GM19351 (cell line): ENCODE data around the gene PPM1G.

Source experiments
- ATAC-seq: cut with Tn5 transposase; IDR thresholded peaks from one replicate; pipeline ENCODE4 v1.9.1; 2021; ENCODE audit warnings: mild to moderate bottlenecking, moderate library complexity; ENCODE audit not compliant: unreplicated experiment

The PPM1G gene

DNA sequence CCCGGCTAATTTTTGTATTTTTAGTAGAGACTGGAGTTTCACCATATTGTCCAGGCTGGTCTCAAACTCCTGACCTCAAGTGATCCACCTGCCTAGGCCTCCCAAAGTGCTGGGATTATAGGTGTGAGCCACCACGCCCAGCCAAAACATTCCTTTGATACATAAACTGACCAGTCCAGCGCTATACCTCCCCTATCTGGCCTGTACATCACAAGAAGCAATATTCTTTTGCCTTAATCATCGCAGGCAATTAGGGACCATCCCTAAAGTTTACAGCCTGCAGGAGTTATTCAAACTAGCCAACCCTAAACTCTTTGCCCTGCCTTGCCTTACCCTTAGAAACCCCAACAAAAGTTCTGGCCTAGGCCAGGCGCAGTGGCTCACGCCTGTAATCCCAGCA lies 6.8 kb upstream of the PPM1G start:
- no peak for ATAC-seq

DNA sequence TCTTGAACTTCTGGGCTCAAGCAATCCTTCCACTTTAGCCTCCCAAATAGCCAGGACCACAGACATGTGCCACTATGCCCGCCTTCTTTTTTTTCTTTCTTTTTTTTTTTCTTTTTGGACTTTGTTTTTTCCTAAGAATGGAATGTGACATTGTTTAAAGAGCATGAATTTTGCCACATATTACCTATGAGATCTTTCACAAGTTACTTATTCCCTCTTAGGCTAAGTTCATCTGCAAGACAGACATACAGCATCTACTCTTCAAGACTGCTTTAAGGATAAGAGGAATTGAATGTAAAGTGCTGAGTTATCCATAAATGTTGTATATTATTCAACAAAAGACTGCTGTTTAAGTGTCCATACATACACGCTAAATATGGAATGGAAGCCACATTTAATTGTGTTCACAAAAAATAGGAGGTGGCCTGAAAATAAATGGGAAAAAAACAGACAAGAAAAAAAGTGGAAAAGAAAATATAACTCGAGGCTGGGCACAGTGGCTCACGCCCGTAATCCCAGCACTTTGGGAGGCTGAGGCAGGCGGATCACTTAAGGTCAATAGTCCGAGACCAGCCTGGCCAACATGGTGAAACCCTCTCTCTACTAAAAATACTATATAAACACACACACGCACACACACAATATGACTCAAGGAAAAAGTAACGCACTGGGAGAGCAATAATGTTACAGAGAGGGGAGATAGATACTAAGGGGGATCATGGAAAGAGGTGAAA lies 3.2 kb upstream of the PPM1G start:
- ATAC-seq: no peak

DNA sequence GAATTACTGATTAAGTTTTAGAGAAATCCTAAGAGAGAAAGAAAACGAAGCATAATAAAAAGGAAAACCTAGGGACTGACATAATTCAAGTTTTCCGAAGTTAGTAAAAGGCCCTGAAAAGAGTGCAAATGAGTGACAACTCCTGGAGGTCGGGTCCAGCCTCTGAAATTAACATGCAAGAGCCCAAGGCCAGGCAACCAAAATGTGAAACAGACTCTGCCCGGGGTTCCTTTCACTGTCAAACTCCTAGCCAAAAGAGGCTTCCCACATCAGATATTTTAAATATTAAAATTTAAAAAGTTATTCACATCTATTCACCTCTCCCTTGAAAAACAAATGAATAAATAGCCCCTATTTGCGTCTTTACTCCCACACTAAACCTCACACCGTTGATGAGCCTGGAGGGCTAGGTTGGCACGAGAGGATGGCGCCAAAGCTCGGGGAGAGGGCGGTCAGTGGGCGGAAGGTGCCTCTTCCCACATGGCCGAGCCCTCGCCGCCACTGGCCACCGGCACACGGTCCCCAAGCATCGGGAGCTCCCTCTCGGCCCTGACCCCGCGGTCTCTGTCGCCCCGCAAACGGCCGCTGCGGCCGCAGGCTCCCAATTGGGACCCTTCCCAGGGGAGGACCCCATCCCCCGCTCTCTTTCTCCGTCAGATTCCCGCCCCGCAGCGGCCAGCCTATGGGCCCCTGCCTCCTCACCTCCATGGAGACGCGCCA lies 630 bp downstream of the PPM1G start:
- peak; percentile 30 for ATAC-seq

DNA sequence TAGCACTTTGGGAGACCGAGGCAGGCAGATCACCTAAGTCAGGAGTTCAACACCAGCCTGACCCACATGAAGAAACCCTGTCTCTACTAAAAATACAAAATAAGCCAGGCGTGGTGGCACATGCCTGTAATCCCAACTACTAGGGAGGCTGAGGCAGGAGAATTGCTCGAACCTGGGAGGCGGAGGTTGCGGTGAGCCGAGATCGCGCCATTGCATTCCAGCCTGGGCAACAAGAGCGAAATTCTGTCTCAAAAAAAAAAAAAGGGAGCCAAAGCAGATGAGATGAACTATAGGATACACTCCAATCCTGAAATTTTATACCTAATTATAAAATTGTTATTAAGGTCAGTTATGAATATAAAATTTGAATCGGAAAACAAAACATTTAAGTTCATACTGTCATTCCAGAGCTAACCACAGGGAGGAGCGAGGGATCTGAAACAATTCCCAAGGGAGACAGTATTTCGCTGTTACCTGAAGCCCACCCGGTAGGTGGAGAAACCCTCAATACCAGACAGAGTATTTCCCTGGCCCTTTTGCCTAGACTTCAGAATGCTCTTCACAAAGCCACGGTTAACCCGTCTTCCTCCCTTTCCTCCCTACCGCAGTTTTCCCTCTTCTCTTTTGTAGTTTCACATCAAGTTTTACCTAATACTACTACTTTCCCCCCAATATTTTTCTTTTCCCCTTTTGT lies 1.4 kb downstream of the PPM1G start:
- ATAC-seq: no peak

DNA sequence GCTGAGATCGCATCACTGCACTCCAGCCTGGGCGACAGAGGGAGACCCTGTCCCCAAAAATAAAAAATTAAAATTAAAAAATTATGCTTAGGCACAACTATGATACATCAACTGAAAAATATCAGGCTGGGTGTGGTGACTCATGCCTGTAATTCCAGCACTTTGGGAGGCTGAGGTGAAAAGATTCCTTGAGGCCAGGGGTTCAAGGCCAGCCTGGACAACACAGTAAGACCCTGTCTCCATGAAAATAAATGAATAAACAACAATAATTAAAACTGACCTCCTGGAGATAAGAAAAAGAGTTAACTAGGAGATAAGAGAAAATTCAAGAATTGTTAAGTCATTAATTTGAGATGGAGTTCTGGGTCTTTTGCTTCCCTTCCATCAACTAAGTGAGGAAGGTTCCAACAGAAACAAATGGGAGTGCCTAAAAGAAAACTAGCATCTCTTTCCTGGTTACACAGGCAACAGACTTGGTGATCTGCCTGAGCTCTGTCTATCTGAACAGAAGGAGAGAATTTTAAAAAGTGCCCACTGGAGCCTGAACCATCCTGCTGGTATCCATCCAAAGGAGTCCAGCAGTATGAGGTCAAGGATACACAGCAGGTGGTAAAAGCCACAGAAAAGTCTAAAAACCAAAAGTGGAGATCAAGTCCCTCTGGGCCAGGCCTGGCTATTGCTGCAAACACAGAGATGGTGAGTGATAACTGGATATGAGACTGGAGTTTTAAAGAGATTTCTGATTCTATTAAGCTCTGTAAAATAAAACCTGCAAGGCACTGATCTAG lies 8.8 kb downstream of the PPM1G start:
- ATAC-seq: no peak

DNA sequence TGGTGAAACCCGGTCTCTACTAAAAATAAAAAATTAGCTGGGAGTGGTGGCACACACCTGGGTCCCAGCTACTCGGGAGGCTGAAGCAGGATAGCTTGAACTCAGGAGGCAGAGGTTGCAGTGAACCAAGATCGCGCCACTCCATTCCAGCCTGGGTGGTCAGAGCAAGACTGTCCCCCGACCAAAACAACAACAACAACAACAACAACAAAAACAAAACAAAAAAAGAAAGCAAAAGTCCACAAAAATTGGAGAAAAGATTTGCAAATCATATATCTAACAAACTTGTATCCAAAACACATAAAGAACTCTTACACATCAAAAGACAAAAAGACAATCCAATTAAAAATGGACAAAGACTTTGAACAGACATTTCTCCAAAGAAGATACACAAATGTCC lies 10.4 kb downstream of the PPM1G start:
- ATAC-seq: no peak

DNA sequence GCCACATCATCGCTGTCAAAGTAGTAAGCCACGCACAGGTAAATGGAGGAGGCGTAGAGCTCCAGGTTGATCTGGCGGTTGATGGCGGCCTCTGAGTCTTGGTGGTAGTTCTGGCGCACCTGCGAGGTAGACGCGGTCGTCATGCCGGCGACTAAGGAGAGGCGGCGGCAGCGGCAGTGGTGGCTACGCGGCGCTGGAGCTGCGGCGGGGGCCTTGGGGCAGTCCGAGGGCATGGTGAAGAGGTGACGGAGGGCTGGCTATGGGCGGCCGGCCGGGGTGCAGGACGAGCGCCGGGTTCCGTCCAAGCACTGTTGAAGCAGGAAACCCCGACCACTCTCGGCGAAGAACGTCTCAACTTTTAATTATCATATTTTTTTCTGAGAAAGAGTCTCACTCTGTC lies 16.2 kb downstream of the PPM1G start:
- ATAC-seq: no peak

DNA sequence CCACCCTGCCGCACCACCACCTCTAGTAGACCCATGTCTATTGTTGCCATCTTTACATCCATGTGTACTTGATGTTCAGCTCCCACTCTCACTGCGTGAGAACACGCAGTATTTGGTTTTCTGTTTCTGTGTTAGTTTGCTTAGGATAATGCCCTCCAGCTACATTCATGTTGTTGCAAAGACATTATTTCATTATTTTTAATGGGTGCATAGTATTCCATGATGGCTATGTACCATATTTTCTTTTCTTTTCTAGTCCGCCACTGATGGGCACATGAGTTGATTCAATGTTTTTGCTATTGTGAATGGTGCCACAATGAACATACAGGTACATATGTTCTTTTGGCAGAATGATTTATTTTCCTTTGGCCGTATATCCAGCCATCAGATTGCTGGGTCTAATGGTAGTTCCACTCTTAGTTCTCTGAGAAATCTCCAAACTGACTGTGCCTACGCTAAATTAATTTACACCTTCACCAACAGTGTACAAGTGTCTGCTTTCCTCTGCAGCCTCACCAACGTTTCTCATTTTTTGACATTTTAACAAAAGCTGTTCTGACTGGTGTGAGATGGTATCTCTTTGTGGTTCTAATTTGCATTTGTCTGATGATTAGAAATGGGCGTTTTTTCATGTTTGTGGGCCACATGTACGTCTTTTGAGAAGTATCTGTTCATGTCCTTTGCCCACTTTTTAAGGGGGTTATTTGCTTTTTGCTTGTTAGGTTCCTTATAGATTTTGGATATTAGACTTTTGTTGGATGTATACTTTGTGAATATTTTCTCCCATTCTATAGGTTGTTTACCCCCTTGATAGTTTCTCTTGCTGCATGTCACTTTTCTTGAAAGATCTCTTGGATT lies 18.3 kb downstream of the PPM1G start:
- no peak for ATAC-seq

DNA sequence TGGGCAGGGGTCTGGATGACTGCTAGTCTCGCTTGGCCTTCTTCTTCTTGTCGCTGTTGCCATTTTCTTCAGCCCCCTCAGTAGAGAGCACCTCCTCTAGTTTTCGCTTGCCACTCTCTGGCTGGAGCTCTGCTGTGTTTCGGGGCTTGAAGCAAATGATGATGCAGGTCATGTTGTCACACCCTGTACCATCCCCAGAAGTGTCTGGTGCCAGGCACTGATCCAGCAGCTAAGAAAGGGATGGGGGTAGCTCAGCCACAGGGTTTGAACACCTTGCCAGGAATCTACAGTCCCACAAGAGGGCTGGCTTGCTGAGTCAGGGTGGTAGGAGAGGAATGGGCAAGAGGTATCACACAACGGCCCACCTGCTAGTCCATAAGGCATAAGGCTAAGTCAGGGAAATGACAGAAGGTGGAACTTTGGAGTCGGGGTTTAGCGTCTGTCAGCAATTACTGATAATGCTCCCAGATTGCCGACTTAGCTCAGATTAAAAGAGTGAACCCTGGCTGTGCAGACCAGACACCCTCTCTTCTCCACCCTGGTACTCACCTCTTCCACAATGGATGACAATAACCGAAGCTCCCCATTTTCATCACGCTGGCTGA lies 27.7 kb downstream of the PPM1G start:
- ATAC-seq: no peak

DNA sequence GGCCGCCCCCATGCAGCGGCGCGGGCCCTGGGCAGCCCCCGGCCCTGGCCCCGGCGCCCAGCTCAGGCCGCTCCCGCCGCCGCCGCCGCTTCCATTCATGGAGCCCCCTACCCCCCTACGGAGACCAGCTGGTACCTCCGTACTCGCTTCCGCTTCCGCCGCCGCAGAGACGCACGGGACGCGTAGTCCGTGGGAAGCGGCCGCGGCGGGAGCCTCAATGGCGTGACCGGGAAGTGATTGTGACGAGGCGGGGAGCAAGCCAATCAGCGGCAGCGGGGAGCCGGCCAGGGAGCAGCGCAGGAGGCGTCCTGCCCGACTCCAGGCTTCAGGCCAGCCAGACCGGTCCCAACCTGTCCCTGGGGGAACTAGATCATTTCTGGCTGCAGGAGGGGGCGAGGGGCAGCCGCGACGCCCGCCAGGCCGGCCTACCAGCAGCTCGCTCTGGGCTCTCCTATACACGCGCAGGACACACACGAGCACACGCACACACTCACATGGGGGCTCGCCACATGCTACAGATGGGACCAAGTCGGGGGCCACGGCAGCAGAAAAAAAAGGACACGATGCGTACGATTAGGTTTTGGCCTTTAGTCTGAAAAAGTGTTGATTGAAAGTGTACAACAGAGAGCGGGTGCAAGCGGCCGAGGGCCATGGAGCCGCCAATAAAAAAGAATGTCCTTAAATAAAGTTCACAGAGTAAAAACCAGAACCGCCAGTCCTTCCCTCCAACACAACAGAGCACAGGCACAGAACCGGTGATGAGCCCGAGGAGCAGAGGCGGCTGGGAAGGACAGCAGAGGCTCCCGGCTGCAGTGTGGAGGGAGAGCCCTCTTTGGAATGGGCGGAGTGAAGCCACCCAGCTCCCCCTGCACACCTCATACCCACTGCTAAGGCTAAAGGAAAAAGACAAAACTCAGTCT lies 28.5 kb downstream of the PPM1G start, which contains the start of gene ZNF513:
Gene ZNF513, minus strand, starts transcription at position 109 of the 920 bp plus-strand sequence. CDS start 208 bp downstream, outside the sequence.
- ATAC-seq: peak; percentile 87

DNA sequence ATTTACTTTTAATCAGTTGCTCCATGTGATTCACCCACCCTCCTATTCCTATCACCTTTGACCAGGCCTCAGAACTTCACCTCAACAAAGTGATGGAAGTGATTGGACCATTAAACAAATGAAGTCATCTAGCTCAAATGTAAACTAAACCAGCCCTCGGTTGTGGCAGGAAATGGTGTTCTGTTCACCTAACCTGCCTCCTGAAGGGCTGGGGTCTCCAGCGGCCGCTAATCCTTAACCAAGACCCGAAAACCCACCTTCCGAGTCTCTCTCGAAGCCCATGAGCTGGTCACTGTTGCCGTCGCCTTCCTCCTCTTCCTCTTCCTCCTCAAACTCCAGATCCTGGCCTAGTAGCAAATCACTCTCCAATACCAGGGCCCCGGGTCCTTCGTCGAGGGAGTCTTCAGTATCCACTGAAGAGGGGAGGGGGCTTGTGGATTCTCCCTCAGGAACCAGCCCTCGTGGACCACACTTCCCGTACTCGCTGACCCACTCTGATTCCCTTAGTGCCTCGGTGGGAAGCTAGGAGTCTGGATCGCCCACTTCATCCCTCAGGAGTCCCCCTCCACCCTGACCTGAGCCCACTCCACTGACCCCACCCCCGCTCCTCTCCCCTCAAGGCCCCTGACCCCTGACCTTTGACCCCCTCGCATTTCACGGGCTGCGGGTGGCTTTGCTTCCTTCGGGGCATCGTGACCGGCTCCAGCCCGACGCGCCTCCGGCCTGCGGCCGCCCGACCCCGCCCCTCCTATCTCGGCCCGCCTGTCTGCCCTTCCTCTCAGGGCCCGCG lies 29.4 kb downstream of the PPM1G start:
- ATAC-seq: peak; percentile 40

DNA sequence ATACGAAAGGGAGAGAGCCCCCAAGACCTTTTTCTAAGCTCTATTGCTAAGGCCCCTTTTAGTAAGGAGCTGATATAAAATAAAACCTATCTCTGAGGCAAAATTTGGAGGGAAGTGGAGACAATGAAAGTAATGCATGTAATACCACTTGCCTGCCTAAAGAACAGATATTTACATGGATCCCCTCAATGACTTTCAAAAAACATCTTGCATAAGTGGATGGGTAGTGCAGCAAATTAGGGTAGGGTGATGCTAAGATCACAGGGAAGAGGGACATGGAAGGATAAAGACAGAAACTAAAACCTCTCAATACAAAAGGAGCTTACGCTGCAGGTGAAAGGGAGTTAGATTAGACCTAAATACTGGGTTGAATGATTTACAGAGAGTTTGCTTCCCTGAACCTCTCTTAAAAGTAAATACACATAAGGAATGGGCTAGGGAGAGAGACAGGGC lies 30.0 kb downstream of the PPM1G start:
- ATAC-seq: no peak

DNA sequence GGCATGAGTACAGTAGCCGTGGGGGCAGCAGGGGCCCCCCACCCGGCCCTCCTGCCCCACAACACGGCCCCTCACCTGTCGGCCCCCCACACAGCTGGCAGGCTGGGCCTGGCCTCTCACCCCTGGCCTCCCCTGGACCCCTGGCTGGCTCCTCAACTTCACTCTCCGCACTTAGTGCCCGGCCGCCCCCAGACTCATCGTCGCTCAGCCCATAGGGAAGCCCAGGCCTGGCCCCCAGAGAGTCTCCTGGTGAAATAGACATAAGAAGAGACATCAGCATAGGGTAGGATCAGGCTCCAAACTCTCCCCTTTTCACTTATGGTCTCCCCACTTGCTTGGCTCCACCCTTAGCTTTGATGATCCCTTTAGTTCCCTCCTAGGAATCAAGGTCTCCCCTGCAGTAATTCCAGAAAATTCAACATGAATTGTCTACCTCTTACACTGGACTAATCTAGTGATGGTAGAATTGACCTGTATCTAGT lies 30.5 kb downstream of the PPM1G start:
- ATAC-seq: no peak

DNA sequence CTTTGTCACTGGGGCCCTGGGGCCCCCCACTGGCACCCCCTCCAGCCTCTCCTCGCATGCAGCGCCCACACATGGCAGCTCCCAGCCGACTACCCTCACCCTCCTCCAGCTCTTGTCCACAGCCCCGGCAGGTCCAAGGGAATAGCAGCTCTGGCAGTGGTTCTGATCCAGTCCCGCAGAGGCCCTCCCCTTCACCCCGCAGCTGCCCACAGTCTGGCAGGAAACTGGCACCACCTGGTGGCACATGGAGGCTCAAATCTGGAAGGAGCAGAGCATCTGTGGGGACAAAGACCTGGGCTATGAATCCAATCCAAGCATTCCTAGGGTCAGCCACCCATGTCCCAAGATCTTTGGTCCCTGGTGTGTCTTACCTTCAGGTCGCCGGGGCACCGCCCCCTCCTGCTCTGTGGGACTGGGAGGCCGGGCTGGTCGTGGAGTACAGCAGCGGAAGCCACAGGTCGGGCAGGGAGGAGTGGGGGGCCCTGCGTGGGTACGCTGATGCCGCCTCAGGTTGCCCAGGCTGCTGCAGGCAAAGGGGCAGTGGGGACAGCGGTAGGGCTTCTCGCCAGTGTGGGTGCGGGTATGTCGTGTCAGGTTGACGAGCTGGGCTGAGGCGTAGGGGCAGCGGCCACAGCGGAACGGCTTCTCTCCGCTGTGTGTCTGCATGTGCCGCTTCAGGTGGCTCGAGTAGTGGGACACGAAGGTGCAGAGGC lies 31.1 kb downstream of the PPM1G start:
- ATAC-seq: no peak

DNA sequence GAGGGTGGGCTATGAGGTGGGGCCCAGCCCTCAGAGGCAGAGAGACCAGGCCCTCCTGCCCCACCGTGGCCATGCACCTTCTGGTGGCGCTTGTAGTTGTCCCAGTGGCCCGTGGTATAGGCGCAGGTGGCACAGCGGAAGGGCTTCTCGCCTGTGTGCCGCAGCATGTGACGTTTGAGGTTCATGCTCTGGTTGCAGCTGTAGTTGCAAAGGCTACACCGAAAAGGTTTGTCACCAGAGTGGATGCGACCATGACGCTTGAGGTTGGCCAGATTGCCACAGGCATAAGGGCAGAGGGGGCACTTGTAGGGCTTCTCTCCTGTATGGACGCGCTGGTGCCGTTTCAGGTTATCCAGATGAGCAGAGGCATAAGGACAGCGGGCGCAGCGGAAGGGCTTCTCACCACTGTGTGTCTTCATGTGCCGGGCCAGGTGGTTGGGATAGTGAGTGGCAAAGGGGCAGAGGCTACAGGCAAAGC lies 31.7 kb downstream of the PPM1G start:
- ATAC-seq: no peak

DNA sequence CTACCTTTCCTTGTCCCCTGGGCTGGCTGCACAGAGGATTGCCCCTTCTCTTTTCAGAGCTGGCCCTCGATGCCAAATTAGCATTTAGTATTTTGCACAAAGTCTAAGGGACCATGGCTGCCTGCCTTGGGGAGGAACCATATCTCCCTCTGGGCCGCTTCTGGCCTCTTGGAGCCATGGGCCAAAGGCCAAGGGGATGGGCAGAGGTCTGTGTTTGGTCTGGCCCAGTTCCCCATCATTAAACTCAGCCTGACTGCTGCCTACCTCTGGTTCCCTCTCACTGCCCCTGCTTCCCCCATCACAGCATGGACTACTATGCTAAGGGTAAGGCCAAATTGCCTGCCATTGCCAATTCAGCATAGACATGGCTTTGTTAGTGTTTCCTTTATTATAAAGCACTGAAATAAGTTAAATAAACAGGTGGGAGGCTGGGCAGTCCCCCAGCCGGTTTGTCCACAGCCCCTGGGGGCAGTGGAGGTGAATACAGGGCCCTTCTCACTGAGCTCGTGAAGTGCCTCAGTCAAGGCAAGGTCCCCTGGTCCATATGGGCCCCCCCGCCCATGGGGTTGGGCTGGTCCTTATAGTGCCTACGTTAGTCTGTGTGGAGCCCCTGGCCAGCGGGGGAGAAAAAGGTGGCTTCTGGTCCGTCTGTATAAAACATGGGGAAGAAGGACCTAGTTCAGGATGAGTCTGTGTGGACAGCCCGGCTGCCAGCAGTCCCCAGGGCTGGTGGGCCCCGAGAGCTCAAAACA lies 32.3 kb downstream of the PPM1G start:
- no peak for ATAC-seq
